Omental fat pad (tissue), 4 donors: Measurements from ENCODE around the gene RTL10. TPM values are rescaled to one million over a fixed set of nuclear protein-coding genes. Genes with fewer than 3 reads are reported as not detected.

Experiments
- ATAC-seq: fragments of 150-250 bp; one replicate; pipeline ENCODE4 v1.9.1; 2016; ENCODE audit warnings: mild to moderate bottlenecking, moderate library complexity; ENCODE audit not compliant: low FRiP score
- DNase-seq: peaks from one replicate; pipeline ENCODE4 v3.0.0-alpha.2; 2019; ENCODE audit warnings: low spot score
- total RNA-seq, 4 donors: library from RNA; depleted of rRNA; stranded (reverse); fragments of >200 nt; gene quantifications; one replicate each; pipeline ENCODE4 v1.1.0, GENCODE V29; 2016
- TF ChIP-seq, protein P1 (sequence below), 3 donors: fragments of 450-650 bp; IDR thresholded peaks; one replicate each; pipeline ENCODE4 v1.5.1; 2016 to 2017; ENCODE audit warnings: antibody characterized with exemption in 3 of 3, mild to moderate bottlenecking in 3 of 3, moderate library complexity in 2 of 3

The RTL10 gene
- total RNA-seq, 4 donors from 2014 or later = 7.6 to 12.6 (median 10.4) TPM

DNA sequence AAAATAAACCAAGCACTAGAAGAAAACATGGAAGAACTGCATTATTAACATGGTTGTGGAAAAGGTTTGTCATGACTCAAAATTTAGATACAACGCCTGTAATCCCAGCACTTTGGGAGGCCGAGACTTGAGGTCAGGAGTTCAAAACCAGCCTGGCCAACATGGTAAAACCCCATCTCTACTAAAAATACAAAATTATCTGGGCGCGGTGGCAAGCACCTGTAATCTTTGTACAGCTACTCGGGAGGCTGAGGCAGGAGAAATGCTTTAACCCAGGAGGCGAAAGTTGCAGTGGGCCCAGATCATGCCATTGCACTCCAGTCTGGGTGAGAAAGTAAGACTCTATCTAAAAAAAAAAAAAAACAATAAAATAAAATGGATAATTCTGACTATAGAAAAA is 23.7 kb downstream of the RTL10 start:
- DNase-seq (no peak), ATAC-seq (no peak)
- TF ChIP-seq, protein P1, sequence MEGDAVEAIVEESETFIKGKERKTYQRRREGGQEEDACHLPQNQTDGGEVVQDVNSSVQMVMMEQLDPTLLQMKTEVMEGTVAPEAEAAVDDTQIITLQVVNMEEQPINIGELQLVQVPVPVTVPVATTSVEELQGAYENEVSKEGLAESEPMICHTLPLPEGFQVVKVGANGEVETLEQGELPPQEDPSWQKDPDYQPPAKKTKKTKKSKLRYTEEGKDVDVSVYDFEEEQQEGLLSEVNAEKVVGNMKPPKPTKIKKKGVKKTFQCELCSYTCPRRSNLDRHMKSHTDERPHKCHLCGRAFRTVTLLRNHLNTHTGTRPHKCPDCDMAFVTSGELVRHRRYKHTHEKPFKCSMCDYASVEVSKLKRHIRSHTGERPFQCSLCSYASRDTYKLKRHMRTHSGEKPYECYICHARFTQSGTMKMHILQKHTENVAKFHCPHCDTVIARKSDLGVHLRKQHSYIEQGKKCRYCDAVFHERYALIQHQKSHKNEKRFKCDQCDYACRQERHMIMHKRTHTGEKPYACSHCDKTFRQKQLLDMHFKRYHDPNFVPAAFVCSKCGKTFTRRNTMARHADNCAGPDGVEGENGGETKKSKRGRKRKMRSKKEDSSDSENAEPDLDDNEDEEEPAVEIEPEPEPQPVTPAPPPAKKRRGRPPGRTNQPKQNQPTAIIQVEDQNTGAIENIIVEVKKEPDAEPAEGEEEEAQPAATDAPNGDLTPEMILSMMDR (IDR thresholded peaks at IDR 0.05) = no peak

DNA sequence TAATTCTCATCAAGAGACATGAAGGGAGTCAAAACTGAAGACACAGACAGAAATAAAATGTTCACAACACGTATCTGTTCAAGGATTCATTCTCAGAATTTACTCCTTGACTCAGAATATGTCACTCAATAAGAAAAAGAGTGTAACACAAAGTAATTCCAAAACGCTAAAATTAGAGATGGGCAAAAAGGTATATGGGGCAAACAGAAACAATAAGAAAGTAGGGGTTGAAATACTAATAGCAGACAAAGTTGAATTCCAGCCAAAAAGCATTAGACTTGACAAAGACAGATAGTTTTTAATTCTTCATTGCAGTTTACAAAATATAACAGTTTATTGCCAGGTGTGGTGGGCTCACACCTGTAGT is 26.7 kb downstream of the RTL10 start:
- TF ChIP-seq, protein P1 (IDR thresholded peaks at IDR 0.05) = no peak
- ATAC-seq = no peak
- no peak for DNase-seq

DNA sequence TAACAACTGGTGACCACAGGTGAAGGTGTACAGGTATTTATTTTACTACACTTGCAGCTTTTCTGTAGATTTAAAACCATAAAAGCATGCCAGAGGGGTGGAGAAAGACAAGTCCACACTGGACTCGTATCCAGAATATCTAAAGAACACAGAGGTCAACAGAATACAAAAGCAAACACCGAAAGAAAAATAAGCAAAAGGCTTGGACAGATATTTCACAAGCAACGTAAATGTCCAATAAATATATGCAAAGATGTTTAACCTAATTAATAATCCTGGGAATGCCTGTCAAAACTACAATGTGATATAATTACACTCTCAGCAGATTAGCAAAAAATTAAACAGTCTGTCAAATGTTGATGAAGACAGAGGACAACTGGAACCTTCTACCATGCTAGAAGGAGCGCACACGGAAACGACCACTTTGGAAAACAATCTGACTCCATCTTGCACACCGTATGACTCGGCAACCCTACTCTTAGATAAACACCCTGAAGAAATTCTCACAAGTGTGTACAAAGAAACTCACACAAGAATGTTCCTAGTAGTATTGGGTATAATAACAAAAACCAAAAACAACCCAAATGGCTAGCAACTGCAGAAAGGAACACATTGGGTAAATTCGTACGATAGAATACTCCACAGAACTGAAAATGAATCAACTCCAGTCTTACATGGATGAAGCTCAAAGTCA is 27.2 kb downstream of the RTL10 start:
- TF ChIP-seq, protein P1 (IDR thresholded peaks at IDR 0.05) = no peak
- DNase-seq (no peak), ATAC-seq (no peak)

DNA sequence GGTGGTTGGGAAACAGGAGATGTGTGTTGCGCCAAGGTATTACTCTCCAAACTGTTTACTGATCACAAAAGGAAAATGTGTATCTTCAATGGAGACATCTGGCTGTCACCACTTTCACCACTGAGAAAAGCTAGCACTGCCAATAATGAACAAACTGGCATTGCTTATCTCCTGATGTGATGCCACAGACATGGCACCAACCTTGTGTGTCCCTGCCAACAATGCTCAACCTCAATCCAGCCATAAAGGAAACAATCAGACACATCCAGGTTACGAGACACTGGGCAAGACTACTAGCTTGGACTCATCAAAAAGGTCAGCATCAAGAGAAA is 28.1 kb downstream of the RTL10 start:
- ATAC-seq = no peak
- TF ChIP-seq, protein P1 (IDR thresholded peaks at IDR 0.05) = no peak
- no peak for DNase-seq

DNA sequence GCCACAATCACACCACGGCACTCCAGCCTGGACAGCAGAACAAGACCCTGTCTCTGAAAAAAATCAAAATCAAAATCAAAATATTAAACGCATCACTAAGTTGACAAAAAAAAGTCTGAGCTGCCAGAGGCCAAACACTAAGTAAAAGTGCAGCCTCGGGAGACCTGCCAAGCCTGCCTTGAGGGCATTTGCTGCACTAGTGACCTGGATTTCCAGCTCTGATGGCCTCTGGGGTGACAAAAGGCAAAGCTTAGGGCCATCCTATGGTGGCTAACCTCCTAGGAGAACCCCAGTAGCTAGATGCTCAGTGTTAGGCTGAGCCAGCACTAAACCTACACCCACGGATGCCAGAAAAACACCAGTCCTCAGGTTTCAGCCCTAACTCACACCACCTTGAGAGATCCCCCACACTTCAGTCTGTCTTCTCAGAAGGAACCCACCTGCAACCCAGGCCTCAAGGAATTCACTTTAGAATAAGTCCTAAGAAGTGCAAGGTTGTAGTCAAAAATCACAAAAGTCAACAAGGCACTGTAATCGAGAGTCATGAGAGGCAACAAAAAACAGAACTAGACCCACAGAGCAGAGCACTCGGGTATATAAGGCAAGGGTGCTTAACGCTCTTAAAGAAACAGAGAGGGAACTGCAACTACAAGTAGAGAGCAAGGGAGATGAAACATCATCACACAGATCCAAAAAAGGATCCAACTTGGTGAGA is 28.6 kb downstream of the RTL10 start:
- DNase-seq = no peak

DNA sequence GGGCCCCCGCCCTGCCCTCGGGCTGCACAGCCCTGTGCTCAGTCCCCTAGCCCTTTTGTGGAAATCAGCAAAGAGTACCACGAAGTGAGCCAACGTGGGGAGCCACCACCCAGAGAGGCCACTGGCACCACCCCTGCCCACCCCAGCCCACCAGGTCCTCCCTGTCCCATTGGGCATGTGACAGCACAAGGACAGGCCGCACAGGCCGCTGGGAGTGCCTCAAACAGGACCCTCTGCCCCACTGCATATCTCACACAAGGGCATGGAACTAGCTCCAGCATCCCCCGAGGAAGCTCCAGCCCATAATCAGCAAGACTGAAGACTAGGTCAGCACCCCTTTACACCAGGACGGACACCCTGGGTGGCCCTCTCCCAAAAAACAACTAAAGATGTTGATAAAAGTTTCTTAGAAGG is 29.7 kb downstream of the RTL10 start:
- ATAC-seq = no peak
- TF ChIP-seq, protein P1 (IDR thresholded peaks at IDR 0.05) = no peak
- no peak for DNase-seq

More for the DNA sequence above, 28.6 kb downstream of the RTL10 start:
- ATAC-seq = no peak
- TF ChIP-seq, protein P1 (IDR thresholded peaks at IDR 0.05) = no peak
